OCI-LY1 (cell line): ENCODE data around the gene AGMO.

ENCODE experiments used
- H2AFZ ChIP-seq: fragments of 200-600 bp; sonication (generic), shearing (Covaris generic); 2 replicates; pipeline ENCODE4 v1.6.0; 2014; ENCODE audit warnings: antibody characterized with exemption, mild to moderate bottlenecking, low read length
- H3F3A ChIP-seq: fragments of 200-600 bp; sonication (generic), shearing (Covaris generic); 2 replicates; pipeline ENCODE4 v1.6.0; 2014; ENCODE audit warnings: mild to moderate bottlenecking, antibody characterized with exemption, low read length, moderate library complexity; ENCODE audit not compliant: insufficient read depth
- H3K27ac ChIP-seq: fragments of 200-600 bp; sonication (generic); 2 replicates; pipeline ENCODE4 v1.5.1; 2014; ENCODE audit warnings: low read length, mixed run types, mild to moderate bottlenecking, low read depth; ENCODE audit not compliant: poor library complexity, severe bottlenecking
- H3K27me3 ChIP-seq: fragments of 200-600 bp; sonication (generic); 2 replicates; pipeline ENCODE4 v1.6.0; 2014; ENCODE audit warnings: antibody characterized with exemption, mild to moderate bottlenecking, low read length, moderate library complexity; ENCODE audit not compliant: insufficient read depth
- H3K36me3 ChIP-seq: fragments of 200-600 bp; sonication (generic); 2 replicates; pipeline ENCODE4 v1.6.1; 2014; ENCODE audit warnings: mild to moderate bottlenecking, antibody characterized with exemption, low read length, moderate library complexity, mixed read lengths; ENCODE audit not compliant: insufficient read depth
- H3K4me1 ChIP-seq: fragments of 200-600 bp; sonication (generic); 2 replicates; pipeline ENCODE4 v1.5.1; 2014; ENCODE audit warnings: mild to moderate bottlenecking, low read length, moderate library complexity; ENCODE audit not compliant: insufficient read depth, severe bottlenecking
- H3K4me2 ChIP-seq: fragments of 200-600 bp; sonication (generic), shearing (Covaris generic); 2 replicates; pipeline ENCODE4 v1.6.1; 2014; ENCODE audit warnings: low read length
- H3K4me3 ChIP-seq: fragments of 200-600 bp; sonication (generic); 2 replicates; pipeline ENCODE4 v1.5.1; 2014; ENCODE audit warnings: low read length, low read depth, mild to moderate bottlenecking, mixed read lengths; ENCODE audit not compliant: poor library complexity, severe bottlenecking
- H3K79me2 ChIP-seq: fragments of 200-600 bp; shearing (Covaris generic); 2 replicates; pipeline ENCODE4 v1.6.1; 2016; ENCODE audit warnings: mixed run types, low read length, mixed read lengths; ENCODE audit not compliant: insufficient read depth
- H3K9ac ChIP-seq: fragments of 200-600 bp; sonication (generic), shearing (Covaris generic); 2 replicates; pipeline ENCODE4 v1.6.1; 2014; ENCODE audit warnings: mild to moderate bottlenecking, low read length, mixed read lengths
- H3K9me2 ChIP-seq: fragments of 200-600 bp; sonication (generic), shearing (Covaris generic); 2 replicates; pipeline ENCODE4 v1.6.1; 2014; ENCODE audit warnings: low read depth, mild to moderate bottlenecking, low read length, mixed read lengths
- H3K9me3 ChIP-seq: fragments of 200-600 bp; shearing (Covaris generic); 2 replicates; pipeline ENCODE4 v1.6.1; 2014; ENCODE audit warnings: low read length, mixed read lengths
- H4K20me1 ChIP-seq: fragments of 200-600 bp; sonication (generic), shearing (Covaris generic); 2 replicates; pipeline ENCODE4 v1.6.0; 2016; ENCODE audit warnings: mild to moderate bottlenecking, low read length; ENCODE audit not compliant: insufficient read depth
- EZH2 ChIP-seq: fragments of 200-600 bp; sonication (generic), shearing (Covaris generic); IDR thresholded peaks from 2 replicates; pipeline ENCODE4 v1.8.0; 2017; ENCODE audit warnings: borderline replicate concordance, mixed run types, mild to moderate bottlenecking, antibody characterized with exemption, low read length, moderate library complexity, mixed read lengths
- TF ChIP-seq, protein P1 (sequence below): fragments of 200-600 bp; sonication (generic), shearing (Covaris generic); IDR thresholded peaks from 2 replicates; pipeline ENCODE4 v1.5.1; 2017; ENCODE audit warnings: mild to moderate bottlenecking, antibody characterized with exemption, low read length, moderate library complexity, mixed read lengths

The AGMO gene

DNA sequence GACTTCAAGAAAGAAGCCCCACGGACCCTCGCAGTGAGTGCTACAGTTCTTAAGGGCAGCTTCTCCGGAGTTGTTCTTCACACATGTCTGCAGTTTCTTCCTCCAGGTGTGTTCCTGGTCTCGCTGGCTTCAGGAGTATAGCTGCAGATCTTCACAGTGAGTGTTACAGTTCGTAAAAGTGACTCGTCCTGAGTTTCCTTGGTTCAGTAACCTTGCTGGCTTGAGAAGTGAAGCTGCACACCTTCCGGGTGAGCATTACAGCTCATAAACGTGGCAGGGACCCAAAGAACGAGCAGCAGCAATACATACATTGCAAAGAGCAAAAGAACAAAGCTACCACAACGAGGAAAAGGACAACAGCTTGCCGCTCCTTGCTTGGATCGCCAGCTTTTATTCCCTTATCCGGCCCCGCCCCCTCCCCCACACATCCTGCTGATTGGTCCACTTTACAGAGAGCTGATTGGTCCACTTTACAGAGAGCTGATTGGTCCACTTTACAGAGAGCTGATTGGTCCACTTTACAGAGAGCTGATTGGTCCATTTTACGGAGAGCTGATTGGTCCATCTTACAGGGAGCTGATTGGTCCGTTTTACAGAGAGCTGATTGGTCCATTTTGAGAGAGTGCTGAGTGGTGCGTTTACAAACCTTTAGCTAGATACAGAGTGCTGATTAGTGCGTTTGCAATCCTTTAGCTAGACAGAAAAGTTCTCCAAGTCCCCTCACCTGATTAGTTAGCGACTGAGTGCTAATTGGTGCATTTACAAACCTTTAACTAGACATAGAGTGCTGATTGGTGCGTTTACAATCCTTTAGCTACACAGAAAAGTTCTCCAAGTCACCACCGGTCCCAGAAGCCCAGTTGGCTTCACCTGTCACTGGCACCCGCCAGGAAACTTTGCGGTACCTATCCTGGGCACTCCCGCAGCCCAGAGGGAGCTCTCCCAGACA is 165.3 kb downstream of the AGMO start:
- H3K4me1 ChIP-seq: no peaks in the 10 kb centered on the region
- H3K4me3 ChIP-seq: no peak overlapping the region
- no peak overlapping the region for H3K27ac ChIP-seq
- H3K9me2 ChIP-seq: no peaks in the 10 kb centered on the region
- no peaks in the 10 kb centered on the region for H3K36me3 ChIP-seq
- no peak overlapping the region; the same call in 1 of the 2 replicates for H2AFZ ChIP-seq
- H3K9ac ChIP-seq: no peak overlapping the region
- H3K9me3 ChIP-seq: peaks cover 12% of the 10 kb centered on the region
- H3K79me2 ChIP-seq: no peaks in the 10 kb centered on the region
- H3F3A ChIP-seq: no peaks in the 10 kb centered on the region
- H3K4me2 ChIP-seq: no peak overlapping the region
- no peaks in the 10 kb centered on the region for H4K20me1 ChIP-seq
- H3K27me3 ChIP-seq: no peaks in the 10 kb centered on the region
- TF ChIP-seq, protein P1, sequence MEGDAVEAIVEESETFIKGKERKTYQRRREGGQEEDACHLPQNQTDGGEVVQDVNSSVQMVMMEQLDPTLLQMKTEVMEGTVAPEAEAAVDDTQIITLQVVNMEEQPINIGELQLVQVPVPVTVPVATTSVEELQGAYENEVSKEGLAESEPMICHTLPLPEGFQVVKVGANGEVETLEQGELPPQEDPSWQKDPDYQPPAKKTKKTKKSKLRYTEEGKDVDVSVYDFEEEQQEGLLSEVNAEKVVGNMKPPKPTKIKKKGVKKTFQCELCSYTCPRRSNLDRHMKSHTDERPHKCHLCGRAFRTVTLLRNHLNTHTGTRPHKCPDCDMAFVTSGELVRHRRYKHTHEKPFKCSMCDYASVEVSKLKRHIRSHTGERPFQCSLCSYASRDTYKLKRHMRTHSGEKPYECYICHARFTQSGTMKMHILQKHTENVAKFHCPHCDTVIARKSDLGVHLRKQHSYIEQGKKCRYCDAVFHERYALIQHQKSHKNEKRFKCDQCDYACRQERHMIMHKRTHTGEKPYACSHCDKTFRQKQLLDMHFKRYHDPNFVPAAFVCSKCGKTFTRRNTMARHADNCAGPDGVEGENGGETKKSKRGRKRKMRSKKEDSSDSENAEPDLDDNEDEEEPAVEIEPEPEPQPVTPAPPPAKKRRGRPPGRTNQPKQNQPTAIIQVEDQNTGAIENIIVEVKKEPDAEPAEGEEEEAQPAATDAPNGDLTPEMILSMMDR: no peak

DNA sequence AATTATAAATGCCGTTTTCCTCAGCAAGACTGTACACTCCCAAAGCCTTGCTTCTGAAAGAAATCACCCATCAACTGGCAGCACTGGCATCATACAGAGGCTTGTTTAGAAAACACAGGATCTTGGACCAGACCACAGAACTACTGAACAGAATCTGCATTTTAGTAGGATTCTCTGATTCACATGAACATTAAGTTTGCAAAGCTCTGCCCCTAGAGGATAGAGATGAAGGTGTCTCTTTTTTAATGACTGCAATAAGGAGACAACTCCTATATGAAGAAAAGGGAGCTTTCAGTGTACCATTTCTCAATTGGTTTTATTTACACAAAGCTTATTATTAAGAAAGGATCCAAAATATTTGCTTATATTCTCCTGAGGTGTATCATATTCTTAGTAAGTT is 172.7 kb downstream of the AGMO start:
- Histone ChIP-seq H3K27ac (no peak overlapping the region), H3K4me3 (no peak overlapping the region), H3K79me2 (no peaks in the 10 kb centered on the region), H3K9me3 (0 out of 2 replicates have a peak, but pooled peaks cover 2% of the 10 kb centered on the region), H3K4me2 (no peak overlapping the region), H3K9ac (no peak overlapping the region), H3K4me1 (no peaks in the 10 kb centered on the region), H3F3A (no peaks in the 10 kb centered on the region), H3K27me3 (no peaks in the 10 kb centered on the region), H2AFZ (no peak overlapping the region), H4K20me1 (no peaks in the 10 kb centered on the region), H3K36me3 (no peaks in the 10 kb centered on the region), H3K9me2 (no peaks in the 10 kb centered on the region)
- TF ChIP-seq EZH2: no peak
- TF ChIP-seq, protein P1: peak; percentile 34; the same call in 1 of the 2 replicates

DNA sequence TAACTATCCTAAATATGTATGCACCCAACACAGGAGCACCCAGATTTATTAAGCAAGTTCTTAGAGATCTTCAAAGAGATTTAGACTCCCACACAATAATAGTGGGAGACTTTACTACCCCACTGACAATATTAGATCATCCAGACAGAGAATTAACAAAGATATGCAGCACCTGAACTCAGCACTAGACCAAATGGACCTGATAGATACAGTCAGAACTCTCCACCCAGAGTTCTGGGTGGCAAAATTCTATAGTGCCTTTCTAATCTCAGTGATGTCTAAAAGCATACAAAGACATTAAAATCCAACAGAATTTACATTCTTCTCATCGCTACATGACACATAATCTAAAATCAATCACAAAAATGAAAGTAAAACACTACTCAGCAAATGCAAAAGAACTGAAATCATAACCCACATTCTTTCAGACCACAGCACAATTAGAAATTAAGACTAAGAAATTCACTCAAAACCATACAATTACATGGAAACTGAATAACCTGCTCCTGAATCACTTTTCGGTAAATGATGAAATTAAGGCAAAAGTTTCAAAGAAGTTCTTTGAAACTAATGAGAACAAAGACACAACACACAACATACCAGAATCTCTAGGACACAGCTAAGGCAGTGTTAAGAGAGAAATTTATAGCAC is 183.2 kb downstream of the AGMO start:
- H4K20me1 ChIP-seq: no peaks in the 10 kb centered on the region
- no peaks in the 10 kb centered on the region for H3K4me1 ChIP-seq
- no peak overlapping the region for H3K9ac ChIP-seq
- H2AFZ ChIP-seq: no peak overlapping the region
- no peak for TF ChIP-seq EZH2
- TF ChIP-seq, protein P1: no peak
- H3K36me3 ChIP-seq: no peaks in the 10 kb centered on the region
- H3K9me2 ChIP-seq: no peaks in the 10 kb centered on the region
- H3K79me2 ChIP-seq: no peaks in the 10 kb centered on the region
- no peaks in the 10 kb centered on the region for H3K27me3 ChIP-seq
- H3K4me2 ChIP-seq: no peak overlapping the region
- no peaks in the 10 kb centered on the region for H3K9me3 ChIP-seq
- H3K27ac ChIP-seq: no peak overlapping the region
- no peak overlapping the region for H3K4me3 ChIP-seq
- no peaks in the 10 kb centered on the region for H3F3A ChIP-seq
